Activated naive CD8-positive, alpha-beta T cell treated with anti-CD3 and anti-CD28 coated beads, Interleukin-2, amount 50 U/mL, for 24 hours (primary cell): ENCODE measurements around the gene ARHGDIB.

ENCODE experiments used
- ATAC-seq: fragments of 150-1000 bp; cut with Tn5 transposase; one replicate; pipeline ENCODE4 v1.10.0; 2021
- DNase-seq: peaks from one replicate; pipeline ENCODE4 v3.0.0; 2021
- H3K27ac Mint-ChIP-seq: one replicate; pipeline ENCODE4 v1.8.0; 2021; ENCODE audit warnings: mild to moderate bottlenecking, mixed read lengths
- H3K27me3 Mint-ChIP-seq: one replicate; pipeline ENCODE4 v1.8.0; 2021; ENCODE audit warnings: mixed read lengths
- H3K36me3 Mint-ChIP-seq: one replicate; pipeline ENCODE4 v1.8.0; 2021; ENCODE audit warnings: low read depth, mixed read lengths
- H3K4me1 Mint-ChIP-seq: one replicate; pipeline ENCODE4 v1.8.0; 2021; ENCODE audit warnings: mixed read lengths
- H3K4me3 Mint-ChIP-seq: one replicate; pipeline ENCODE4 v1.8.0; 2021; ENCODE audit warnings: mild to moderate bottlenecking, moderate library complexity, mixed read lengths
- H3K9me3 Mint-ChIP-seq: one replicate; pipeline ENCODE4 v1.8.0; 2021; ENCODE audit warnings: mixed read lengths

ARHGDIB gene

DNA sequence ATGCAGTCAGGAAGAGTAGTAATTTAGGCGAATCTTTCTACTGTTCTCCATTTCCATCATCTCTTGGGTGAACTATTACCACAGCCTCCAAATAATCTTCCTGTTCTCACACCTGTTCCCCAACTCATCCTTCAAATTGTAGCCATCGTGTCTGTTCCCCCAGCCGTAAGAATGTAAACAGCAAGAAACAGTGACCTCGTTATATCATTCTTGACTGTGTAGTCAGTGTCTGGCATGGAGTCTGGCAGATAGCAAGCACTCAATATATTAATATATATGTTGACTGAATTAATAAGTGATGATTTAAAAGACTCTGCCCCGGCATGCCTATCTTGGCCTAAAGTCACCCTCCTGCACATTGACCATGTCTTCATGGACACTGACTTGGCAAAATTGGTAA, 31.7 kb upstream of the ARHGDIB start:
- no peak for DNase-seq
- ATAC-seq: no peak
- H3K4me3 Mint-ChIP-seq: no peak overlapping the region
- peaks cover 7% of the 10 kb centered on the region for H3K9me3 Mint-ChIP-seq
- no peak overlapping the region for H3K27ac Mint-ChIP-seq
- no peaks in the 10 kb centered on the region for H3K27me3 Mint-ChIP-seq
- no peaks in the 10 kb centered on the region for H3K36me3 Mint-ChIP-seq
- peaks cover 38% of the 10 kb centered on the region for H3K4me1 Mint-ChIP-seq

DNA sequence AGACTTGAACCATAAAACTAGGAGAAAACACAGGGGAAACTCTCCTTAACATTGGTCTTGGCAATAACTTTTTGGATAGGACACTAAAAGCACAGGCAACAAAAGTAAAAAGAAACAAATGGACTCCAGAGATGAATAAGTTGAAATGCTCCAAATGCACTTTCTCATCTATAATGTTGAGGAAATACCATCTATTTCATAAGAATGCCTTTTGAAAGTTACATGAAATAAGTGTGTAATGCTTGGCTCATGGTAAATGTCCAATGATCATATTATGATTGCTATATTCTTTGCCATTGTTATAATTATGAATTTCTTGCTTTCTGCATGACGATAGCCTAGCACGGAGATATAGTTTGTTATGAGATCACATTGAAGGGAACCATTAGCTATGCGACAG, 31.3 kb upstream of the ARHGDIB start:
- Mint-ChIP-seq H3K4me3 (no peak overlapping the region), H3K9me3 (peaks cover 7% of the 10 kb centered on the region), H3K4me1 (peaks cover 38% of the 10 kb centered on the region), H3K36me3 (no peaks in the 10 kb centered on the region), H3K27ac (no peak overlapping the region), H3K27me3 (no peaks in the 10 kb centered on the region)
- ATAC-seq (no peak), DNase-seq (no peak)

DNA sequence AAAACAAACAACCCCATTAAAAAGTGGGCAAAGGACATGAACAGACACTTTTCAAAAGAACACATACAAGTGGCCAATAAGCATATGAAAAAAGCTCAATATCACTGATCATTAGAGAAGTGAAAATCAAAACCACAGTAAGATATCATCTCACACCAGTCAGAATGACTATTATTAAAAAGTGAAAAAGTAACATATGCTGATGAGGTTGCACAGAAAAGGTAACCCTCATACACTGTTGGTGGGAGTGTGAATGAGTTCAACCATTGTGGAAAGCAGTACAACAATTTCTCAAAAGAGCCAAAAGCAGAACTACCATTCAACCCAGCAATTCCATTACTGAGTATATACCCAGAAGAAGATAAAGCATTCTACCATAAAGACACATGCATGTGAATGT, 29.7 kb upstream of the ARHGDIB start:
- DNase-seq: no peak
- Mint-ChIP-seq H3K27me3 (no peaks in the 10 kb centered on the region), H3K36me3 (no peaks in the 10 kb centered on the region), H3K4me3 (no peak overlapping the region), H3K9me3 (peaks cover 7% of the 10 kb centered on the region), H3K27ac (no peak overlapping the region), H3K4me1 (peaks cover 38% of the 10 kb centered on the region)
- no peak for ATAC-seq

DNA sequence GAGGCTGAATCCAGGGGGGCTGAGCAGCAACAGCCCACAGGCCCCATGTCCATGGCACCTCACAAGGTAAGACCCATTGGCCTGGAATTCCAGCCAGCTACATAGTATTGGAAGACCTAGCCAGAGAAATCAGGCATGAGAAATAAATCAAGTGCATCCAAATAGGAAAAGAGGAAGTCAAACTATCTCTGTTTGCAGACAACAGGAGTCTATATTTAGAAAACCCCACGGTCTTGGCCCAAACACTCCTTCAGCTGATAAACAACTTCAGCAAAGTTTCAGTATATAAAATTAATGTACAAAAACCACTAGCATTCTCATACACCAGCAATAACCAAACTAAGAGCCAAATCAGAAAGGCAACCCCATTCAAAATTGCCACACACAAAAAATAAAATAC, 28.4 kb upstream of the ARHGDIB start:
- no peak overlapping the region for H3K4me3 Mint-ChIP-seq
- peaks cover 31% of the 10 kb centered on the region for H3K4me1 Mint-ChIP-seq
- ATAC-seq: no peak
- H3K9me3 Mint-ChIP-seq: peaks cover 7% of the 10 kb centered on the region
- DNase-seq: no peak
- no peaks in the 10 kb centered on the region for H3K27me3 Mint-ChIP-seq
- H3K36me3 Mint-ChIP-seq: no peaks in the 10 kb centered on the region
- H3K27ac Mint-ChIP-seq: no peak overlapping the region

DNA sequence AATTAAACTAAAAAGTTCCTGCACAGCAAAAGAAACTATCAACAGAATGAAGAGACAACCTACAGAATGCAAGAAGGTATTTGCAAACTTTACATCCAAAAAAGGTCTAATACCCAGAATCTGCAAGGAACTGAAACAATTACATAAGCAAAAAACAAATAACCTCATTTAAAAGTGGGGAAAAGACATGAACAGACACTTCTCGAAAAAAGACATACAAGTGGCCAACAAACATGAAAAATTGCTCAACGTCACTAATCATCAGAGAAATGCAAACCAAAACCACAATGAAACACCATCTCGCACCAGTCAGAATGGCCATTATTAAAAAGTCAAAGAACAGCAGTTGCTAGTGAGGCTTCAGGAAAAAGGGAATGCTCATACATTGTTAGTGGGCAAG, 26.6 kb upstream of the ARHGDIB start:
- DNase-seq (no peak), ATAC-seq (no peak)
- Mint-ChIP-seq H3K27ac (no peak overlapping the region), H3K9me3 (peaks cover 7% of the 10 kb centered on the region), H3K27me3 (no peaks in the 10 kb centered on the region), H3K4me3 (no peak overlapping the region), H3K36me3 (no peaks in the 10 kb centered on the region), H3K4me1 (peaks cover 28% of the 10 kb centered on the region)

DNA sequence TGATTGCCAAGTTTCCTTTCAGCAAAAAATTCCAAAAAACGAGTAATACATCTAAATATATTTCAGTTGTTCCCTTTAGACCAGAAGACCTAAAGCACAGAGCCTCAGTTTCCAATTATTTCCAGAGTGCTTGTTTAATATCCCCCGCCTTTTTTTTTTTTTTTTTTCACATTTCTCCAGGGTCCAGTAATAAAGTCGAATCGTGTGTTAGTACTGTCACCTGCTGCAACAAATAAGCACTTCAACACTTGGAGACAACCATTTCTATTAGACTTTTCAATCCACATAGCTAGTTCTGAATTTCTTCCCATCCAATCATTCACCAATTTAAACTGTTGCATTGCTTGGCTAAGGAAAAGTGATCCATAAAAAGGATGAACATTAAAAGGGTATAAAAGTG, 25.0 kb upstream of the ARHGDIB start:
- Mint-ChIP-seq H3K4me3 (no peak overlapping the region), H3K4me1 (peaks cover 41% of the 10 kb centered on the region), H3K9me3 (peaks cover 5% of the 10 kb centered on the region), H3K27ac (no peak overlapping the region), H3K36me3 (no peaks in the 10 kb centered on the region), H3K27me3 (no peaks in the 10 kb centered on the region)
- ATAC-seq (no peak), DNase-seq (no peak)

DNA sequence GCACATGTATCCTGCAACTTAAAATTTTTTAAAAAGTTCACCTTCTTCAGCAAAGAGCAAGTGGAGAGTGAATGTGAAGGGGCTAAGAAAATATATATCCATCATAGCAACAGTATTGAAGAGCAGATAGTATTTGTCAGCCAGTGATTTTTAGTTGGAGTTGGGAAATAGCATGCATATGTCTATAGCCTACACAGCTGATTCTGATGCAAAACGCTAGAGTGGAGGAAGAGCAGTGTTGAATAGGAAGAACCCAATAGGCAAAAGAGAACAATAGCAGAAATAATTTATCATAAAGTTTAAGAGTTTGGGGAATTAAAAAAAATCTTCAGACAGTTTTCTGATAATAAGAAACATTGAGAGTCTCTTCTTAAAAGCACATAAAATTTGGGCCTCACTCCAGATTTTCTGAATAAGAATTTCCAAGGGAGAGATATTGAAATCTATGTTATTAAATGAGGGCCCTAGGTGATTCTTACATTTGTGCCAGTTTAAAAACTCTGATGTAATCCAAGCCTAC, 23.4 kb upstream of the ARHGDIB start:
- ATAC-seq (no peak), DNase-seq (no peak)
- H3K4me1 Mint-ChIP-seq: peaks cover 55% of the 10 kb centered on the region
- no peaks in the 10 kb centered on the region for H3K36me3 Mint-ChIP-seq
- H3K9me3 Mint-ChIP-seq: no peaks in the 10 kb centered on the region
- no peak overlapping the region for H3K4me3 Mint-ChIP-seq
- H3K27me3 Mint-ChIP-seq: no peaks in the 10 kb centered on the region
- no peak overlapping the region for H3K27ac Mint-ChIP-seq

DNA sequence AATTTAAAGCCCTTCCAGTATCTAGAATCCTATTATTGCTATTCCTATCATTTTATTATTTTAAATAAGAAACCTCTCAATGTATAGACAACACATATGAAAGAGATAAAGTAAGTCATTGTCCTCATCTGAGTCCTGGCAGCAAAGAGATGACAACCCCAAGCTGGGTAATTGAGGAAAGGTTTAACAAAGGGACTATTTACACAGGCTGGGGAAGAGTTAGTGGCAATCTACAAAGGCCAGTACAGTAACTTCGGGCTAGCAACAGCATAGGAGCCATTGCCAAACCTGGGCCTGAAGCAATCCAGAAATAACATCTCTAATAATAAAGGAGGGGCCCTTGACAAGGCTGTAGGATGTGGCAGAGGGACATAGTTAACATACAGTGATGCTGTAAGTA, 22.6 kb upstream of the ARHGDIB start:
- H3K27ac Mint-ChIP-seq: no peak overlapping the region
- ATAC-seq (no peak), DNase-seq (no peak)
- no peaks in the 10 kb centered on the region for H3K36me3 Mint-ChIP-seq
- no peaks in the 10 kb centered on the region for H3K27me3 Mint-ChIP-seq
- H3K9me3 Mint-ChIP-seq: no peaks in the 10 kb centered on the region
- H3K4me1 Mint-ChIP-seq: peaks cover 54% of the 10 kb centered on the region
- H3K4me3 Mint-ChIP-seq: no peak overlapping the region

DNA sequence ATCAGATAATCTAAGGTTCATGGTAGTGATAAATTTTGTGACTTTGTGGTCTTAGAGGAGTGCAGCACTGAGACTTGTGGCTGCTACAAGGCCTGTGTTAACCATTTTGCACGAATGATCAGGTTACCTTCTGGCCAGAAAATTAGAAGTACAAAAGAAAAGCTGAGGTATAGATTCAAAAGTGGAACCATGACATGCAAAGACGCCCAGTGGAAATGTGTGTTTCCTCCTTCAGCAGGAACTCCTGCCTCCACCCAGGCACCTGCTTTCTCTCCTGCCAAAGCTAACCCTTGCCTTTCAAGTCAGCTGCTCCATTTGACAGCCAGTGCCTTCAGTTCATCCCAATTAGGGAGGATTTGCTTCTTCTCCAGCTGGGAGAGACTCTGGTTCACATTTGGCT, 21.6 kb upstream of the ARHGDIB start:
- ATAC-seq (no peak), DNase-seq (no peak)
- Mint-ChIP-seq H3K36me3 (no peaks in the 10 kb centered on the region), H3K27me3 (no peaks in the 10 kb centered on the region), H3K27ac (no peak overlapping the region), H3K9me3 (no peaks in the 10 kb centered on the region), H3K4me1 (peaks cover 61% of the 10 kb centered on the region), H3K4me3 (no peak overlapping the region)

DNA sequence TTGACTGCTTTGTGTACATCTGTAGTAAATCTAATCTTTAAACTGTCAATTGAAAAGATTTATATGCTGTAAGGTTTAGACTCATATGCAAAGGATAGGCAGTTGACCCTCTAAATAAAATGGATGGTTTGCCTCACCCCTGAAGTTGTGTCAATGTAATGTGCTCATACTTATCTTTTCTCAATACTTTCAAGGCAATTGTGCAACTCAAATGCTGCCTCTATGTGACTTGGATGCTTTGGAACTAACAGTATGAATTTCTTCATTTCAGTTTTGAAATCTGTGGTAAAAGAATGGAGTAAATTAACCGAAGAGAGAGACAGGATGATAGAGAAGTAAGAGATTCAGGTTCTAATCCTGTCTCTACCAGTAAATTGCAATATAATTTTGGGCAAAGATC, 21.2 kb upstream of the ARHGDIB start:
- Mint-ChIP-seq H3K27ac (no peak overlapping the region), H3K4me3 (no peak overlapping the region), H3K9me3 (no peaks in the 10 kb centered on the region), H3K4me1 (peaks cover 65% of the 10 kb centered on the region), H3K36me3 (no peaks in the 10 kb centered on the region), H3K27me3 (no peaks in the 10 kb centered on the region)
- DNase-seq (no peak), ATAC-seq (no peak)

DNA sequence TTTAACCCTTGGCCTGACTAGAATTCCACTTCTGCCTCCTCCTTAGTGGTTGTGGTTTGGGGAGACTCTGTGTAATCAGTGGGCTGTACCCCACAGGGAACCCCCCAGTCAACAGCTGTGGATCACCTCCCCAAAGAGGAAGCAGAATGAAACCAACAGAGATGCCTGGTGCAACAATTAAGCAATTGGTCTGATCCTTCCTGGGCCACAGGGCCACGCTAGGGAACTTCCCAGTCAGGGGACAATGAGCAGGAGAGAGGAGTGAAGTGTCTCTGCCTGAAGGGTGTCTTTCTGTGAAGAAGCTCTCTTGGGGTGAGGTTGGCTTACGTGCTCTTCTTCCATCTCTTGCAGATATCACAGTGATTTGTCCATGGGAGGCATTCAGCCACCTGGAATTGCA, 19.6 kb upstream of the ARHGDIB start:
- no peaks in the 10 kb centered on the region for H3K9me3 Mint-ChIP-seq
- no peak for ATAC-seq
- no peak overlapping the region for H3K4me3 Mint-ChIP-seq
- H3K27me3 Mint-ChIP-seq: no peaks in the 10 kb centered on the region
- peaks cover 65% of the 10 kb centered on the region for H3K4me1 Mint-ChIP-seq
- no peak overlapping the region for H3K27ac Mint-ChIP-seq
- no peak for DNase-seq
- no peaks in the 10 kb centered on the region for H3K36me3 Mint-ChIP-seq

DNA sequence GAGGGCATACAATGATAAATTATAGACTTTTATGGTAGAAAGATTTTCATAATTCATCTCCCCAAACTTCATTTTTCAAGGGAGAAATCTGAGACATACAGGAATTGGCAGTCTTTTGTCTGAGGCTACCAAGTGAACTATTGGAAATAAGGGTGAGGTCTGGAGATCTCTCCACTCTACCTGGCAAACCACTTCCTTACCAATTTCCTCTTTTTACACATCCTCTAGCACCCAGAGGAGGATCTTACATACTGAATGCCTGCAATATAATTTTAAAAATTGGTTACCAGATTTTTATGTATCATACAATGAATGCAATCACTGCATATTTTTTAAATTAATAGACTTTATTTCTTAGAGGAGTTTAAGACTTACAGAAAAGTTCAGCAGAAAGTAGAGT, 18.1 kb upstream of the ARHGDIB start:
- ATAC-seq: no peak
- no peak overlapping the region for H3K4me3 Mint-ChIP-seq
- H3K27ac Mint-ChIP-seq: no peak overlapping the region
- H3K9me3 Mint-ChIP-seq: no peaks in the 10 kb centered on the region
- no peak for DNase-seq
- H3K27me3 Mint-ChIP-seq: no peaks in the 10 kb centered on the region
- peaks cover 60% of the 10 kb centered on the region for H3K4me1 Mint-ChIP-seq
- no peaks in the 10 kb centered on the region for H3K36me3 Mint-ChIP-seq

DNA sequence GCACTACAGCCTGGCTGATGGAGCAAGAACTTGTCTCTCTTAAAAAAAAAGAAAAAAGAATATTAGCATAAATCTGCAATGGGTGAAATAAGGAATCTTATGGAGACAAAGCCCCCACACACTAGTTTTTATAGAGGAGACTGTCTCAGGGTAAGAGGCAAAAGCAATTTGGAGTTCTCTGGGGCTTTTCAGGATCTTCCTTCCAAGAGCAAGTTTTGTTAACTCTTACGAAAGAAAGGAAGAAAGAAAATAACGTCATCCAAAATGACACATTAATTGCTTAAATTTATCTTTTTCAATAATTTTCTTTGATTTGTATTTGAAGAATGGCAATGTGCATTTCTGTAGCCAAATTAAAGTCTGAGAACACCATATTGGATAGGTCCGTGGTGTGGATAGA, 15.3 kb upstream of the ARHGDIB start:
- no peaks in the 10 kb centered on the region for H3K36me3 Mint-ChIP-seq
- ATAC-seq: no peak
- no peak overlapping the region for H3K4me3 Mint-ChIP-seq
- H3K4me1 Mint-ChIP-seq: peaks cover 47% of the 10 kb centered on the region
- no peak overlapping the region for H3K27ac Mint-ChIP-seq
- no peak for DNase-seq
- no peaks in the 10 kb centered on the region for H3K9me3 Mint-ChIP-seq
- no peaks in the 10 kb centered on the region for H3K27me3 Mint-ChIP-seq

DNA sequence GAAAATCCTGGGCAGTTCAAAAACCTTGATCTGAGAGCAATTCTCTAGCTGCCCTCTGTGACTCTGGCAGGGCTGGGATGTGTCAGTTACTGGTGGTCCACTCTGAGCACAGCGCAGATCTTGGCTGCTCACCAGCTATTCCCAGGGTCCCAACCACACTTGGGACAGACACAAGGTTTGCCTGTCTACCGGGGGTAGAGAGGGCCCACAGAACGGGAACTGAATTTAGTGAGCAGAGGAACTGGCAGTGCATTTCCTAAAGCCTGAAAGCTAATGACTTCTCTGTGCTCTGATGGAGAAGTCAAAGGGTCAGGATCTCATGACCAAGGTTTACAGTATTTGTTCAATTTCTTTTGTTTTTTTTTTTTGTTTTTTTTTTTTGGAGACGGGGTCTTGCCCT, 14.1 kb upstream of the ARHGDIB start:
- Mint-ChIP-seq H3K9me3 (peaks cover 4% of the 10 kb centered on the region), H3K36me3 (peaks cover 1% of the 10 kb centered on the region), H3K27ac (no peak overlapping the region), H3K4me1 (peaks cover 43% of the 10 kb centered on the region), H3K4me3 (no peak overlapping the region), H3K27me3 (no peaks in the 10 kb centered on the region)
- DNase-seq: no peak
- ATAC-seq: no peak

DNA sequence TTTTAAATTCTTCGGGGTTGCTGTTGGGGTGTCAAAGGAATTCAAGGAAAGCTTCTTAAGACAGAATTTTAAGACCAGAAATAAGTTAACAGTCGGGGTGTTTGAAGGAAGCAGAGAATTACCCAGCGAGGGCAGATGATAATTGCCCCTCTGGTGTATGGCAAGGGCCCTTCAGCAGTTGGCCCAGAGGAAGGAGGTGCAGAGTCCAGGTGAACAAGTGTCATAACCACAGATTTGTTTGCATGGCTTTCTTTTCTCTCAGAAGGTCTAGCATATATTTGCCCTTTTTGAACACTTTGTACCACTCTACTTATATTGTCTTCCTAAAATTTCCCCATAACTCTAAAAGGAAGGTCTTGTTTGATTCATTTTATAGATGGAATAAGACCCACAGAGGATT, 13.2 kb upstream of the ARHGDIB start:
- Mint-ChIP-seq H3K9me3 (peaks cover 10% of the 10 kb centered on the region), H3K27me3 (no peaks in the 10 kb centered on the region), H3K27ac (no peak overlapping the region), H3K4me3 (no peak overlapping the region), H3K36me3 (peaks cover 7% of the 10 kb centered on the region), H3K4me1 (peaks cover 43% of the 10 kb centered on the region)
- ATAC-seq: no peak
- no peak for DNase-seq

DNA sequence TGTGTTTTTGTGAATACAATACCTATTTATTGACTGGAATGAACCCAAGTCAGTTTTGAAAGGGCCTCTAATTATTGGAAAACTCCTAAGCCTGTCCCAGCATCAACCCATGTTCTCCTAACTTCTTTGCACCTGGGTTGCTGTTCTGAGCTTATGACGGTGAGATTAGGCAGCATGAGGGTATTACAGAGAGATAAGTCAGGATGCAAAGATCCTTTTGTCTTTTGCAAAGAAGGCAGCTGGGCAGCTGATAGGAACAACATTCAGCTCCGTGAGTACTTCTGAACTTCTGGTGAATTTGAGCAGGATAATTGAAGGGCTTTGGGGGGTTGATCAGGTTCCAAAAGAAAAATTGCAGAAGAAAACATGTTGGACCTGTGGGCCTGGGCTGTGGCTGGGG, 11.4 kb upstream of the ARHGDIB start, which contains the start of gene PDE6H:
PDE6H (plus strand) TSS at position 227 of the 400 bp plus-strand sequence. CDS start 4,971 bp downstream, outside the sequence.
- DNase-seq: no peak
- peaks cover 7% of the 10 kb centered on the region for H3K36me3 Mint-ChIP-seq
- H3K27ac Mint-ChIP-seq: no peak within 1 kb of the TSS
- peaks cover 13% of the 10 kb centered on the region for H3K9me3 Mint-ChIP-seq
- H3K27me3 Mint-ChIP-seq: no peaks in the 10 kb centered on the region
- no peak within 1 kb of the TSS for H3K4me3 Mint-ChIP-seq
- no peak for ATAC-seq
- H3K4me1 Mint-ChIP-seq: peaks cover 38% of the 10 kb centered on the region
